PC-3 (cell line): ENCODE results near the gene TBCC. TPM values are rescaled to one million over a fixed set of nuclear protein-coding genes. Genes with fewer than 3 reads are reported as not detected.

ENCODE experiments used
- ATAC-seq: fragments of 200-7000 bp; cut with Tn5 transposase; 2 replicates; pipeline ENCODE4 v1.9.1; 2020; ENCODE audit warnings: mild to moderate bottlenecking, moderate library complexity
- BruUV-seq: library from RNA; stranded (reverse); fragments of 400-500 nt; replicated peaks from 2 replicates; lab custom pipeline; 2021; lab: Mats Ljungman, UMichigan
- CTCF ChIA-PET: fragments of 300-600 bp; sonication (Branson Sonifier 250); formaldehyde crosslinking; loops from one replicate; lab custom pipeline; 2022; ENCODE audit warnings: antibody characterized with exemption; lab: Charles Lee
- POLR2A ChIA-PET: fragments of 300-600 bp; sonication (Branson Sonifier 250); formaldehyde crosslinking; loops from one replicate; lab custom pipeline; 2022; ENCODE audit warnings: antibody characterized with exemption; ENCODE audit not compliant: unreplicated experiment; lab: Charles Lee
- DNase-seq: peaks from one replicate; pipeline ENCODE4 v3.0.0-alpha.2; 2015
- H2AFZ ChIP-seq: fragments of 300-600 bp; sonication (generic); 2 replicates; pipeline ENCODE4 v1.6.0; 2016; ENCODE audit warnings: antibody characterized with exemption, low read length
- H3F3A ChIP-seq: fragments of 300-600 bp; sonication (generic); one replicate; pipeline ENCODE4 v1.6.0; 2017; ENCODE audit warnings: antibody characterized with exemption, low read length, control low read depth, mild to moderate bottlenecking; ENCODE audit not compliant: unreplicated experiment
- H3K27ac ChIP-seq: fragments of 300-600 bp; sonication (generic); 2 replicates; pipeline ENCODE4 v1.5.1; 2016; ENCODE audit warnings: mild to moderate bottlenecking, low read length
- H3K27me3 ChIP-seq: fragments of 300-600 bp; sonication (generic); 2 replicates; pipeline ENCODE4 v1.6.1; 2016; ENCODE audit warnings: low read length, mixed read lengths
- H3K36me3 ChIP-seq: fragments of 300-600 bp; sonication (generic); 2 replicates; pipeline ENCODE4 v1.6.1; 2016; ENCODE audit warnings: low read depth, mixed run types, low read length, mixed read lengths
- H3K4me1 ChIP-seq: fragments of 300-600 bp; sonication (generic); 2 replicates; pipeline ENCODE4 v1.5.1; 2016; ENCODE audit warnings: low read length; ENCODE audit not compliant: insufficient read depth
- H3K4me2 ChIP-seq: fragments of 300-600 bp; sonication (generic); 2 replicates; pipeline ENCODE4 v1.6.0; 2016; ENCODE audit warnings: low read length
- H3K4me3 ChIP-seq: fragments of 300-600 bp; sonication (generic); 2 replicates; pipeline ENCODE4 v1.5.1; 2016; ENCODE audit warnings: mild to moderate bottlenecking, low read length, mixed read lengths
- H3K79me2 ChIP-seq: fragments of 300-600 bp; sonication (generic); 2 replicates; pipeline ENCODE4 v1.6.1; 2017; ENCODE audit warnings: low read length, mixed read lengths
- H3K9ac ChIP-seq: fragments of 300-600 bp; sonication (generic); 2 replicates; pipeline ENCODE4 v1.6.0; 2016; ENCODE audit warnings: mild to moderate bottlenecking, low read length
- H3K9me2 ChIP-seq: fragments of 300-600 bp; sonication (generic); replicated peaks from 2 replicates; pipeline ENCODE4 v1.6.1; 2016; ENCODE audit warnings: mixed run types, low read length, mixed read lengths
- H3K9me3 ChIP-seq: fragments of 300-600 bp; sonication (generic); 2 replicates; pipeline ENCODE4 v1.6.1; 2016; ENCODE audit warnings: low read length, mixed read lengths
- H4K20me1 ChIP-seq: fragments of 300-600 bp; sonication (generic); 2 replicates; pipeline ENCODE4 v1.6.1; 2016; ENCODE audit warnings: low read length, mixed read lengths
- CTCF ChIP-seq: fragments of 300-600 bp; sonication (generic); conservative IDR thresholded peaks from 2 replicates; pipeline ENCODE4 v1.5.1; 2017; ENCODE audit warnings: antibody characterized with exemption, low read depth, mild to moderate bottlenecking, low read length
- EZH2 ChIP-seq: fragments of 300-600 bp; sonication (generic); IDR thresholded peaks from one replicate; pipeline ENCODE4 v1.6.1; 2017; ENCODE audit warnings: antibody characterized with exemption, mild to moderate bottlenecking, low read length; ENCODE audit not compliant: unreplicated experiment
- EZH2phosphoT487 ChIP-seq: fragments of 300-600 bp; sonication (generic); IDR thresholded peaks from 2 replicates; pipeline ENCODE4 v1.6.1; 2018; ENCODE audit warnings: mild to moderate bottlenecking, antibody characterized with exemption, low read length, borderline replicate concordance
- intact Hi-C: fragments of 100-400 bp; cut with micrococcal nuclease; formaldehyde crosslinking; loops from 2 replicates; pipeline ENCODE4 v1.9.0; 2023
- total RNA-seq: library from RNA; depleted of rRNA; stranded (reverse); fragments of >200 nt; gene quantifications from 2 replicates; pipeline ENCODE4 v1.2.3, GENCODE V29; 2014

Gene TBCC
- total RNA-seq, 1 experiment from 2014 or later = 32.3 TPM

GRCh38 chr6:42727087-42727611, 18.8 kb downstream of the TBCC start:
- peak overlapping the region; percentile 20; the same call in 1 of the 2 replicates for H3K4me3 ChIP-seq

GRCh38 chr6:42726485-42727086, 19.3 kb downstream of the TBCC start:
- no peaks in the 10 kb centered on the region for H4K20me1 ChIP-seq
- peak overlapping the region; percentile 20; the same call in 1 of the 2 replicates for H3K4me3 ChIP-seq
- ChIA-PET CTCF (interaction anchor here (0.5 to 2.0 kb wide), 6 partner anchors 10 to 105 kb away, joined by 3 to 13 read pairs (median 4); partner anchors contain the start of gene TBCC), POLR2A (interaction anchor here (0.5 kb wide), 1 partner anchor 55 kb away, joined by 9 read pairs; no protein-coding TSS in a partner anchor)
- H2AFZ ChIP-seq = peak overlapping the region; percentile 79
- H3K9me3 ChIP-seq = no peaks in the 10 kb centered on the region
- no peak overlapping the region for H3K9ac ChIP-seq
- ATAC-seq (peak; percentile 88), DNase-seq (peak; percentile 77)
- H3K27ac ChIP-seq = no peak overlapping the region
- H3K4me2 ChIP-seq = peak overlapping the region; percentile 75
- H3K27me3 ChIP-seq = no peaks in the 10 kb centered on the region
- no peaks in the 10 kb centered on the region for H3K9me2 ChIP-seq
- intact Hi-C loops = loop anchor here (1.0 to 2.0 kb wide), 3 partner anchors 34 to 150 kb away; no protein-coding TSS in a partner anchor
- no peaks in the 10 kb centered on the region for H3K79me2 ChIP-seq
- no peaks in the 10 kb centered on the region for H3K36me3 ChIP-seq
- no TSS peak for BruUV-seq
- H3K4me1 ChIP-seq = no peaks in the 10 kb centered on the region
- H3F3A ChIP-seq = no peaks in the 10 kb centered on the region
- TF ChIP-seq CTCF (peak; percentile 95), EZH2phosphoT487 (no peak)

More at GRCh38 chr6:42727087-42727611, 18.8 kb downstream of the TBCC start:
- BruUV-seq = no TSS peak
- no peaks in the 10 kb centered on the region for H3F3A ChIP-seq
- H3K9me2 ChIP-seq = no peaks in the 10 kb centered on the region
- no peaks in the 10 kb centered on the region for H4K20me1 ChIP-seq
- H3K9me3 ChIP-seq = no peaks in the 10 kb centered on the region
- no peak for TF ChIP-seq EZH2phosphoT487
- TF ChIP-seq CTCF = no peak
- no peak for TF ChIP-seq EZH2
- H3K4me1 ChIP-seq = no peaks in the 10 kb centered on the region
- H3K79me2 ChIP-seq = no peaks in the 10 kb centered on the region
- POLR2A ChIA-PET = no interaction called here
- intact Hi-C loops = loop anchor here (2.0 kb wide), 2 partner anchors 34 to 150 kb away; no protein-coding TSS in a partner anchor
- no peaks in the 10 kb centered on the region for H3K27me3 ChIP-seq
- H3K27ac ChIP-seq = no peak overlapping the region
- peak overlapping the region; percentile 75 for H3K4me2 ChIP-seq
- peak overlapping the region; percentile 79 for H2AFZ ChIP-seq
- ATAC-seq (no peak), DNase-seq (no peak)
- CTCF ChIA-PET = interaction anchor here (0.5 to 2.0 kb wide), 2 partner anchors 29 to 66 kb away, joined by 6 to 13 read pairs; no protein-coding TSS in a partner anchor
- H3K9ac ChIP-seq = no peak overlapping the region
- no peaks in the 10 kb centered on the region for H3K36me3 ChIP-seq
